Nephron (organoid): ENCODE results near the gene INSYN2A.

Source experiments
- H3K27ac Mint-ChIP-seq, 3 experiments: 2 replicates each; pipeline ENCODE4 v1.8.0; 2020; ENCODE audit warnings: mixed read lengths in 3 of 3, mild to moderate bottlenecking in 2 of 3, moderate library complexity in 1 of 3
- H3K27me3 Mint-ChIP-seq: 2 replicates; pipeline ENCODE4 v1.8.0; 2021; ENCODE audit warnings: low read depth, mild to moderate bottlenecking, moderate library complexity, mixed read lengths
- H3K36me3 Mint-ChIP-seq: 2 replicates; pipeline ENCODE4 v1.8.0; 2020; ENCODE audit warnings: low read depth, mixed read lengths
- H3K4me1 Mint-ChIP-seq: 2 replicates; pipeline ENCODE4 v1.8.0; 2020; ENCODE audit warnings: mixed read lengths
- H3K4me3 Mint-ChIP-seq, 3 experiments: 2 replicates each; pipeline ENCODE4 v1.8.0; 2020; ENCODE audit warnings: mild to moderate bottlenecking in 3 of 3, mixed read lengths in 3 of 3, moderate library complexity in 2 of 3
- H3K9me3 Mint-ChIP-seq: 2 replicates; pipeline ENCODE4 v1.8.0; 2020; ENCODE audit warnings: mixed read lengths
- CTCF ChIP-seq, 3 experiments: fragments of 200-600 bp; sonication (generic); IDR thresholded peaks; one replicate each; pipeline ENCODE4 v1.5.0; 2021; ENCODE audit warnings: antibody characterized with exemption in 3 of 3; ENCODE audit not compliant: unreplicated experiment in 3 of 3

The INSYN2A gene

GRCh38 chr10:127168261-127168660, 28.1 kb downstream of the INSYN2A start:
- no peak for TF ChIP-seq CTCF (IDR thresholded peaks at IDR 0.05; ENCODE audit: unreplicated experiment in 3 of 3)
- no peaks in the 10 kb centered on the region for H3K36me3 Mint-ChIP-seq
- H3K4me3 Mint-ChIP-seq = no peak overlapping the region
- peaks cover 5% of the 10 kb centered on the region for H3K27me3 Mint-ChIP-seq
- no peaks in the 10 kb centered on the region for H3K4me1 Mint-ChIP-seq
- H3K9me3 Mint-ChIP-seq = no peaks in the 10 kb centered on the region
- no peak overlapping the region for H3K27ac Mint-ChIP-seq

- TF ChIP-seq CTCF (IDR thresholded peaks at IDR 0.05; ENCODE audit: unreplicated experiment in 3 of 3) = no peak
- no peaks in the 10 kb centered on the region for H3K36me3 Mint-ChIP-seq
- peaks cover 29% of the 10 kb centered on the region for H3K4me1 Mint-ChIP-seq
- no peak overlapping the region for H3K27ac Mint-ChIP-seq
- H3K27me3 Mint-ChIP-seq = peaks cover 5% of the 10 kb centered on the region
- no peak overlapping the region for H3K4me3 Mint-ChIP-seq
- no peaks in the 10 kb centered on the region for H3K9me3 Mint-ChIP-seq
Measured at GRCh38 chr10:127162841-127163240, 33.5 kb downstream of the INSYN2A start.

- Mint-ChIP-seq H3K9me3 (no peaks in the 10 kb centered on the region), H3K36me3 (no peaks in the 10 kb centered on the region), H3K4me3 (no peak overlapping the region), H3K27ac (no peak overlapping the region), H3K4me1 (peaks cover 41% of the 10 kb centered on the region), H3K27me3 (peaks cover 5% of the 10 kb centered on the region)
- no peak for TF ChIP-seq CTCF (IDR thresholded peaks at IDR 0.05; ENCODE audit: unreplicated experiment in 3 of 3)
Measured at GRCh38 chr10:127161482-127161881, 34.9 kb downstream of the INSYN2A start.

GRCh38 chr10:127159648-127160245, 36.6 kb downstream of the INSYN2A start:
- no peak overlapping the region for H3K4me3 Mint-ChIP-seq
- H3K27ac Mint-ChIP-seq = no peak overlapping the region
- no peak for TF ChIP-seq CTCF (IDR thresholded peaks at IDR 0.05; ENCODE audit: unreplicated experiment in 3 of 3)
- H3K27me3 Mint-ChIP-seq = no peaks in the 10 kb centered on the region
- peaks cover 49% of the 10 kb centered on the region for H3K4me1 Mint-ChIP-seq
- H3K9me3 Mint-ChIP-seq = no peaks in the 10 kb centered on the region
- H3K36me3 Mint-ChIP-seq = no peaks in the 10 kb centered on the region

GRCh38 chr10:127158662-127159061, 37.7 kb downstream of the INSYN2A start:
- Mint-ChIP-seq H3K4me1 (peaks cover 55% of the 10 kb centered on the region), H3K36me3 (no peaks in the 10 kb centered on the region), H3K4me3 (no peak overlapping the region), H3K9me3 (no peaks in the 10 kb centered on the region), H3K27me3 (no peaks in the 10 kb centered on the region), H3K27ac (no peak overlapping the region)
- TF ChIP-seq CTCF (IDR thresholded peaks at IDR 0.05; ENCODE audit: unreplicated experiment in 3 of 3) = no peak

- H3K36me3 Mint-ChIP-seq = no peaks in the 10 kb centered on the region
- peaks cover 64% of the 10 kb centered on the region for H3K4me1 Mint-ChIP-seq
- H3K4me3 Mint-ChIP-seq = no peak overlapping the region
- H3K27ac Mint-ChIP-seq = peak overlapping the region in 2 of 3 experiments; percentile 16 to 63
- no peak for TF ChIP-seq CTCF (IDR thresholded peaks at IDR 0.05; ENCODE audit: unreplicated experiment in 3 of 3)
- H3K9me3 Mint-ChIP-seq = no peaks in the 10 kb centered on the region
- no peaks in the 10 kb centered on the region for H3K27me3 Mint-ChIP-seq
Measured at GRCh38 chr10:127157506-127158200, 38.7 kb downstream of the INSYN2A start.
